HFFc6 (cell line): ENCODE data around the gene DNMT3B. TPM values are rescaled to one million over a fixed set of nuclear protein-coding genes. Genes with fewer than 3 reads are reported as not detected.

Source experiments
- DNase-seq: peaks from one replicate; pipeline ENCODE4 v3.0.0-alpha.2; 2018
- H3K27ac Mint-ChIP-seq: 2 replicates; pipeline ENCODE4 v1.8.0; 2020; ENCODE audit warnings: mild to moderate bottlenecking, mixed read lengths
- H3K27me3 Mint-ChIP-seq: 2 replicates; pipeline ENCODE4 v1.8.0; 2021; ENCODE audit warnings: mild to moderate bottlenecking, moderate library complexity, mixed read lengths; ENCODE audit not compliant: insufficient read depth
- H3K36me3 Mint-ChIP-seq: 2 replicates; pipeline ENCODE4 v1.8.0; 2021; ENCODE audit warnings: low read depth, mixed read lengths
- H3K4me1 Mint-ChIP-seq: 2 replicates; pipeline ENCODE4 v1.8.0; 2020; ENCODE audit warnings: low read depth, mixed read lengths
- H3K4me3 Mint-ChIP-seq: 2 replicates; pipeline ENCODE4 v1.8.0; 2020; ENCODE audit warnings: mild to moderate bottlenecking, moderate library complexity, mixed read lengths
- H3K9me3 Mint-ChIP-seq: 2 replicates; pipeline ENCODE4 v1.8.0; 2020; ENCODE audit warnings: mild to moderate bottlenecking, mixed read lengths
- total RNA-seq, 6 experiments: library from RNA; stranded (reverse); fragmentation: NEBNext Ultra II Directional; extraction: Animal tissue kit (Norgen Biotek cat#: 25700); gene quantifications; 2 replicates in 1 of 6; 3 replicates in 5 of 6; pipeline ENCODE4 v1.2.3, GENCODE V29; 2021
- TF ChIP-seq, protein P1 (sequence below): fragments of 200-600 bp; sonication (generic); IDR thresholded peaks from 2 replicates; pipeline ENCODE4 v1.5.0; 2021; ENCODE audit warnings: antibody characterized with exemption, mild to moderate bottlenecking

DNMT3B gene
- total RNA-seq, 6 experiments from 2014 or later, result 0.74 to 1.5 (median 1.2) TPM

DNA sequence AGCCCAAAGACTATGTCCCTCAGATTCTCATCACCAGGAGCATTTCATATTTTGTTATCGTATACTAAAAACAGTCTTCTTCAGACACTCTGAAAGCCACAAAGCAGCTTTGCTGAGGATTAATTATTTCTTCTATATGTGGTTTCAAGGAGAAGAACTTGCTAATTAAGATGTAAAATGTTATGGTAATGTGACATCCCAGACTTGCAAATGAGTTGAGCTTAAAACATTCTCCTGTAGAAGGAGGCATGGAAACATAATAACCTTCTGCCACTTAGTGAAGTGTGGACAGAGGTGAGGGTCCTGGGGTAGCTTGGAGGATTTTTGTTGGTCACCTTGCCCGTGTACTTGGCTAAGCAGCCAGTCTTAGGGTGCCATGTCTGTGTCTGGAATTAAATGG, 40.9 kb downstream of the DNMT3B start:
- H3K4me1 Mint-ChIP-seq, result peaks cover 14% of the 10 kb centered on the region
- no peak overlapping the region for H3K27ac Mint-ChIP-seq
- no peak overlapping the region for H3K4me3 Mint-ChIP-seq
- H3K9me3 Mint-ChIP-seq, result no peaks in the 10 kb centered on the region
- no peaks in the 10 kb centered on the region; the same call in none of the 2 replicates for H3K27me3 Mint-ChIP-seq
- no peaks in the 10 kb centered on the region; the same call in 1 of the 2 replicates for H3K36me3 Mint-ChIP-seq
- TF ChIP-seq, protein P1, sequence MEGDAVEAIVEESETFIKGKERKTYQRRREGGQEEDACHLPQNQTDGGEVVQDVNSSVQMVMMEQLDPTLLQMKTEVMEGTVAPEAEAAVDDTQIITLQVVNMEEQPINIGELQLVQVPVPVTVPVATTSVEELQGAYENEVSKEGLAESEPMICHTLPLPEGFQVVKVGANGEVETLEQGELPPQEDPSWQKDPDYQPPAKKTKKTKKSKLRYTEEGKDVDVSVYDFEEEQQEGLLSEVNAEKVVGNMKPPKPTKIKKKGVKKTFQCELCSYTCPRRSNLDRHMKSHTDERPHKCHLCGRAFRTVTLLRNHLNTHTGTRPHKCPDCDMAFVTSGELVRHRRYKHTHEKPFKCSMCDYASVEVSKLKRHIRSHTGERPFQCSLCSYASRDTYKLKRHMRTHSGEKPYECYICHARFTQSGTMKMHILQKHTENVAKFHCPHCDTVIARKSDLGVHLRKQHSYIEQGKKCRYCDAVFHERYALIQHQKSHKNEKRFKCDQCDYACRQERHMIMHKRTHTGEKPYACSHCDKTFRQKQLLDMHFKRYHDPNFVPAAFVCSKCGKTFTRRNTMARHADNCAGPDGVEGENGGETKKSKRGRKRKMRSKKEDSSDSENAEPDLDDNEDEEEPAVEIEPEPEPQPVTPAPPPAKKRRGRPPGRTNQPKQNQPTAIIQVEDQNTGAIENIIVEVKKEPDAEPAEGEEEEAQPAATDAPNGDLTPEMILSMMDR, result no peak
- DNase-seq, result no peak

DNA sequence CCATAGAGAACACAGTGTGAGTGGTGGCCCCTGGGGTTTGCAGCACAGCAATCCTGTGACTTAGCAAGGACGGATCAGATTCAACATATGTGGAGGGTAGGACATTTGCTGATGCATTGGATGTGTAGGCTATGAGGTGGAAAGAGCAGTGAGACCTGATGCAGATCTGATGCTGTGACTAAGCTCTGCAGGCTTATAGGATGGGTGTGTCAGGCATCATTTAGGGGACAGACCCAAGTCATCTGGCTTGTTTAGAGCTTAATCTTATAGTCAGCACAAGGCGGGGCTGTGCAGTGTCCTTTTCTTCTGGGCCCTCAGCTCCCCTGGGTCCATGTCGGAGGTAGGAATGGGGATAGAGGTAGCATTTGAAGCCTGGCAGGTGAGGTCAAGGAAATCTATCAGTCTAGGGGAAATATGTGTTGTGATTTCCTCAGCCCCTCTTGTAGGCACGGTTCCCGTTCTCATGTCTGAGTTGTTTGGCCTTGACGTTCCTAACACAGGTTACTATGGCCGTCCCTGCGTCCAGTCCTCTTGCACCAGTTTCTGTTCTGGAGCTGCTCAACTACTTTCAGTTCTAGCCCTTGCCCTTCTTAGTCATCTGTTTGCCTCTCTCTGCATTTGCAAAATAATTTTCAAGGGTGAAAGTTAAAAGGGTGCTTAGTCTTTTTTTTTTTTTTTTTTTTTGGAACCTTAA, 42.0 kb downstream of the DNMT3B start:
- Mint-ChIP-seq H3K4me3 (no peak overlapping the region), H3K36me3 (no peaks in the 10 kb centered on the region; the same call in 1 of the 2 replicates), H3K27me3 (no peaks in the 10 kb centered on the region; the same call in none of the 2 replicates), H3K27ac (no peak overlapping the region), H3K4me1 (peaks cover 14% of the 10 kb centered on the region), H3K9me3 (no peaks in the 10 kb centered on the region)
- no peak for DNase-seq
- TF ChIP-seq, protein P1, result no peak

DNA sequence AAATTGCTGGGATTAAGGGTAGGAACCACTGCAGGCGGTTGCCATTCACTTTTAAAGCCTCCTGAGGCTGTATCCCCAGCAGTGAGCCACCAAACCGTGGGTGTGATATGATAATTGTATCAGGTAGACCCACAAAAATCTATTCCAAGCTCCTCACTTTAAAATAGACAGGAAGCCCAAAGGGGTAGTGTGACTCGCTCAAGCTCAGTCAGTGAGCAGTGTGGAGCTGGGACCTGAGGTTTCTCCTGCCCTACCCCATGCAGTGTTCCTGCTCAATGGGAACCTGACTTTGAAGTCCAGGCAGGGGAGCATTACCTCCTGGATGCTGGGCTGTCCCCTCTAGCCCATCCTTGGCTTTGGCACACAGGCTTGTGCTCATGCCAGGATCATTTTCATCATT, 42.6 kb downstream of the DNMT3B start:
- peaks cover 14% of the 10 kb centered on the region for H3K4me1 Mint-ChIP-seq
- H3K27me3 Mint-ChIP-seq, result no peaks in the 10 kb centered on the region; the same call in 1 of the 2 replicates
- H3K9me3 Mint-ChIP-seq, result no peaks in the 10 kb centered on the region
- no peak overlapping the region for H3K4me3 Mint-ChIP-seq
- no peak overlapping the region for H3K27ac Mint-ChIP-seq
- no peak for DNase-seq
- TF ChIP-seq, protein P1, result no peak
- no peaks in the 10 kb centered on the region; the same call in 1 of the 2 replicates for H3K36me3 Mint-ChIP-seq

DNA sequence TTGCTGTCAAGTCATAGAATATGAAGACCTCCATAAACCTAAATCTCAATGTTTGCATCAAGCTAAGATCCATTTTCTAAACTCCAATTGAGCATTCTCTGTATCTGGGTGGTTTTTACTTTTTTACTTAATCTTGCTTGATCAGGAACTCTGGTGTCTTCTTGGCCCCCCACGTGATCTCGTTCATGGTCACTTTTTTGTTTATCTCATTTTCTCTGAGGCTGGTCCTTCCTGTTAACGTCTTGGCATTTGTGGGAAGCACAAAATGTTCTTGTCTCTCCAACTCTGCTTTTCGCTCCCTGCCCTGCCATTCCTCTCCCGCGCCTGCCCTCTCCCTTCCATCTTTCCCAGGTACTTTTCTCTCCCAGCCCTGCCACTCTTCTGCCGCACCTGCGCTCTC, 43.5 kb downstream of the DNMT3B start:
- Mint-ChIP-seq H3K27ac (no peak overlapping the region), H3K9me3 (no peaks in the 10 kb centered on the region), H3K4me3 (no peak overlapping the region), H3K27me3 (no peaks in the 10 kb centered on the region; the same call in 1 of the 2 replicates), H3K4me1 (peaks cover 14% of the 10 kb centered on the region), H3K36me3 (no peaks in the 10 kb centered on the region; the same call in 1 of the 2 replicates)
- no peak for DNase-seq
- TF ChIP-seq, protein P1, result no peak

DNA sequence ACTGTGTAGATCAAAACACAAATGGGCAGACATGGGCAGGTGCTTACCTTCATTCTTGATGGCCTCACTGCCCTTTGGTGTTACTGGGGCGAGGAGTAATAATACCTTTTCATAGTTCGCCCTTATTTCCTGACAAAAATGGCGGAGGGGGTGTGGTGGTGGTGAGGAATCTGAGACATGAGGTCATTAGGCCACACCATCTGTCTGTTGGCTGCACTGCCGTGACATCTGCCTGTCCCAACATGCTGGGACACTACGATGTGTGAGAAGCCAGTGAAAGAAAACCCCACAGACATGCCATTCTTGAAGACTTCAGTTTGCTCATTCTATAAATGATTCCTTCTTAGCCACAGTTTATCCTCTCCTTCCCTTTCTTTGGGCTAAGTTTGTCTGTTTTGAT, 44.2 kb downstream of the DNMT3B start:
- DNase-seq, result no peak
- Mint-ChIP-seq H3K27me3 (no peaks in the 10 kb centered on the region; the same call in 1 of the 2 replicates), H3K27ac (no peak overlapping the region), H3K4me1 (peaks cover 14% of the 10 kb centered on the region), H3K9me3 (no peaks in the 10 kb centered on the region), H3K4me3 (no peak overlapping the region), H3K36me3 (no peaks in the 10 kb centered on the region; the same call in 1 of the 2 replicates)
- TF ChIP-seq, protein P1, result no peak
